Keratinocyte (primary cell): ENCODE data around the gene ZMYND8. TPM values are rescaled to one million over a fixed set of nuclear protein-coding genes. Genes with fewer than 3 reads are reported as not detected.

Experiments
- DNase-seq: peaks from one replicate; pipeline ENCODE4 v3.0.0-alpha.2; 2011; ENCODE audit warnings: low read depth, missing footprints, low spot score
- FAIRE-seq: peaks from 2 replicates; lab custom pipeline; 2011; peaks lifted over from hg19 to GRCh38; lab: Jason Lieb, UNC
- H2AFZ ChIP-seq: 2 replicates; pipeline ENCODE4 v1.6.0; 2012; ENCODE audit warnings: low read length, control low read depth, inconsistent platforms; ENCODE audit not compliant: control insufficient read depth
- H3K27ac ChIP-seq: 2 replicates; pipeline ENCODE4 v1.5.1; 2011; ENCODE audit warnings: low read length; ENCODE audit not compliant: control insufficient read depth, insufficient read depth
- H3K27me3 ChIP-seq: 3 replicates; pipeline ENCODE4 v1.6.0; 2011; ENCODE audit warnings: low read length; ENCODE audit not compliant: control insufficient read depth, insufficient read depth; ENCODE audit errors: extremely low read depth
- H3K36me3 ChIP-seq, 2 experiments: 2 replicates in 1 of 2; 3 replicates in 1 of 2; pipeline ENCODE4 v1.5.1; 2011; ENCODE audit warnings: low read length in 2 of 2, mild to moderate bottlenecking in 1 of 2; ENCODE audit not compliant: control insufficient read depth in 2 of 2, insufficient read depth in 2 of 2; ENCODE audit errors: extremely low read depth in 1 of 2
- H3K4me1 ChIP-seq: 3 replicates; pipeline ENCODE4 v1.5.1; 2011; ENCODE audit warnings: low read length; ENCODE audit not compliant: control insufficient read depth, insufficient read depth; ENCODE audit errors: extremely low read depth
- H3K4me2 ChIP-seq: 3 replicates; pipeline ENCODE4 v1.6.0; 2011; ENCODE audit warnings: low read depth, low read length; ENCODE audit not compliant: control insufficient read depth, insufficient read depth; ENCODE audit errors: extremely low read depth
- H3K4me3 ChIP-seq, 3 experiments: fragments of 200-600 bp in 1 of 3; sonication (generic) in 1 of 3; 2 replicates in 2 of 3; 3 replicates in 1 of 3; pipeline ENCODE4 v1.5.1; 2011 to 2016; ENCODE audit warnings: low read length in 3 of 3, mild to moderate bottlenecking in 3 of 3, control low read depth in 2 of 3, inconsistent platforms in 1 of 3, low read depth in 1 of 3, mixed read lengths in 1 of 3, mixed run types in 1 of 3, moderate library complexity in 1 of 3; ENCODE audit not compliant: control insufficient read depth in 2 of 3, insufficient read depth in 2 of 3; ENCODE audit errors: extremely low read depth in 1 of 3
- H3K79me2 ChIP-seq: 2 replicates; pipeline ENCODE4 v1.6.0; 2012; ENCODE audit warnings: low read length; ENCODE audit not compliant: control insufficient read depth, insufficient read depth
- H3K9ac ChIP-seq: 3 replicates; pipeline ENCODE4 v1.6.0; 2011; ENCODE audit warnings: low read length; ENCODE audit not compliant: control insufficient read depth, insufficient read depth; ENCODE audit errors: extremely low read depth
- H3K9me1 ChIP-seq: 3 replicates; pipeline ENCODE4 v1.6.0; 2011; ENCODE audit warnings: low read length; ENCODE audit not compliant: control insufficient read depth, insufficient read depth; ENCODE audit errors: extremely low read depth
- H3K9me3 ChIP-seq: 2 replicates; pipeline ENCODE4 v1.5.1; 2012; ENCODE audit warnings: low read depth, low read length; ENCODE audit not compliant: control insufficient read depth
- H4K20me1 ChIP-seq: 3 replicates; pipeline ENCODE4 v1.6.0; 2011; ENCODE audit warnings: low read length; ENCODE audit not compliant: control insufficient read depth, insufficient read depth; ENCODE audit errors: extremely low read depth
- CTCF ChIP-seq, 3 experiments: IDR thresholded peaks in 1 of 3; conservative IDR thresholded peaks in 1 of 3; optimal IDR thresholded peaks in 1 of 3; 2 replicates in 2 of 3; 3 replicates in 1 of 3; pipeline versions ENCODE3 to v1.5.1; 2011; ENCODE audit warnings: low read length in 3 of 3, mild to moderate bottlenecking in 3 of 3, moderate library complexity in 2 of 3, control low read depth in 1 of 3, inconsistent platforms in 1 of 3; ENCODE audit not compliant: insufficient read depth in 2 of 3; ENCODE audit errors: extremely low read depth in 1 of 3
- EZH2 ChIP-seq: IDR thresholded peaks from one replicate; pipeline ENCODE4 v1.6.1; 2012; ENCODE audit warnings: inconsistent platforms, mild to moderate bottlenecking, low read length, moderate library complexity
- dilution Hi-C: fragments of 300-500 bp; cut with MboI; formaldehyde crosslinking; loops from one replicate; pipeline ENCODE4 v1.7.0; 2020; ENCODE audit warnings: low sequenced_read_pairs; ENCODE audit not compliant: extremely low pct_ligation_motif_present
- polyA plus RNA-seq, 5 experiments: library from polyadenylated mRNA; depleted of rRNA in 3 of 5; stranded (reverse) in 3 of 5; stranded (forward) in 1 of 5; unstranded in 1 of 5; fragments of >200 nt; gene quantifications; 1 replicate in 1 of 5; 2 replicates in 3 of 5; 3 replicates in 1 of 5; pipeline versions ENCODE4 v1.2.1 to v1.2.3, GENCODE V29; 2011 to 2012; ENCODE audit warnings: missing spikeins in 2 of 5, low read depth in 1 of 5, low replicate concordance in 1 of 5

The ZMYND8 gene
- polyA plus RNA-seq, 1 donor (not counting 4 experiments of a cell fraction or from before 2014, with no cell fraction given) = 39.8 TPM

- H3K9ac ChIP-seq = no peak overlapping the region
- no peak for FAIRE-seq
- peaks cover 7% of the 10 kb centered on the region for H3K4me1 ChIP-seq
- DNase-seq = no peak
- no peaks in the 10 kb centered on the region for H3K9me3 ChIP-seq
- no peak for TF ChIP-seq EZH2
- peak in 1 of 3 experiments; percentile 7 for TF ChIP-seq CTCF (optimal IDR thresholded peaks at IDR 0.05 in 1 of 3, IDR thresholded peaks at IDR 0.05 in 1 of 3, conservative IDR thresholded peaks at IDR 0.05 in 1 of 3; ENCODE audit: extremely low read depth in 1 of 3, insufficient read depth in 2 of 3, low read length in 3 of 3)
- peaks cover 4% of the 10 kb centered on the region for H3K27me3 ChIP-seq
- H3K4me3 ChIP-seq = no peak overlapping the region
- H3K79me2 ChIP-seq = no peaks in the 10 kb centered on the region
- no peaks in the 10 kb centered on the region for H4K20me1 ChIP-seq
- no peaks in the 10 kb centered on the region for H3K36me3 ChIP-seq
- no peak overlapping the region for H2AFZ ChIP-seq
- H3K4me2 ChIP-seq = no peak overlapping the region
- H3K9me1 ChIP-seq = no peaks in the 10 kb centered on the region
- no peak overlapping the region for H3K27ac ChIP-seq
- dilution Hi-C loops = no loop called here
Observed at GRCh38 chr20:47173596-47174216, 182.8 kb downstream of the ZMYND8 start.

GRCh38 chr20:47172579-47172978, 183.9 kb downstream of the ZMYND8 start:
- Histone ChIP-seq H3K36me3 (no peaks in the 10 kb centered on the region), H3K27ac (no peak overlapping the region), H3K4me1 (peaks cover 7% of the 10 kb centered on the region), H4K20me1 (no peaks in the 10 kb centered on the region), H3K9me3 (no peaks in the 10 kb centered on the region), H3K79me2 (no peaks in the 10 kb centered on the region), H3K9me1 (no peaks in the 10 kb centered on the region), H3K4me2 (no peak overlapping the region), H3K4me3 (no peak overlapping the region), H3K9ac (no peak overlapping the region), H2AFZ (no peak overlapping the region), H3K27me3 (peaks cover 7% of the 10 kb centered on the region)
- DNase-seq (no peak), FAIRE-seq (no peak)
- dilution Hi-C loops = no loop called here
- no peak for TF ChIP-seq CTCF (optimal IDR thresholded peaks at IDR 0.05 in 1 of 3, IDR thresholded peaks at IDR 0.05 in 1 of 3, conservative IDR thresholded peaks at IDR 0.05 in 1 of 3; ENCODE audit: extremely low read depth in 1 of 3, insufficient read depth in 2 of 3, low read length in 3 of 3)
- TF ChIP-seq EZH2 = no peak
